K562 (cell line): ENCODE measurements around the gene LONP1. TPM values are rescaled to one million over a fixed set of nuclear protein-coding genes. Genes with fewer than 3 reads are reported as not detected.
A peak's percentile ranks its signal among the peaks of the same experiment; 100 is the strongest.

ENCODE experiments used
- ATAC-seq: fragments of 200-7000 bp; cut with Tn5 transposase; 3 replicates; pipeline ENCODE4 v1.9.1; 2020; ENCODE audit warnings: moderate library complexity
- BruUV-seq: library from RNA; stranded (reverse); fragments of 400-500 nt; replicated peaks from 2 replicates; lab custom pipeline; 2021; lab: Mats Ljungman, UMichigan
- CTCF ChIA-PET: fragments of 300-600 bp; formaldehyde crosslinking; extraction: SDS; loops from one replicate; lab custom pipeline; 2021; ENCODE audit warnings: low intra/inter-chr PET ratio; lab: Yijun Ruan, JAX
- POLR2A ChIA-PET: fragments of 300-600, 350-650 bp; sonication (Branson Sonifier 250); formaldehyde crosslinking; extraction: SDS; loops from one replicate; lab custom pipeline; 2021; ENCODE audit warnings: antibody characterized with exemption, inconsistent platforms; lab: Yijun Ruan, JAX
- DNase-seq, 4 experiments: peaks; one replicate each; pipeline versions ENCODE4 v3.0.0 to v3.0.0-alpha.2; 2011 to 2018; ENCODE audit warnings: low spot score in 3 of 4, mixed read lengths in 3 of 4; ENCODE audit errors: extremely low read depth in 1 of 4
- FAIRE-seq: peaks from 2 replicates; lab custom pipeline; 2011; peaks lifted over from hg19 to GRCh38; lab: Jason Lieb, UNC
- H2AFZ ChIP-seq: 2 replicates; pipeline ENCODE4 v1.6.0; 2011; ENCODE audit warnings: low read depth, low read length, control low read depth, inconsistent platforms
- H3K27ac ChIP-seq: fragments of 200-600 bp; 3 replicates; pipeline ENCODE4 v1.8.0; 2011; ENCODE audit warnings: low read depth, mild to moderate bottlenecking, control low read depth, inconsistent platforms, low read length, moderate library complexity, mixed read lengths; ENCODE audit errors: extremely low read depth
- H3K27me3 ChIP-seq, 2 experiments: fragments of 300-600 bp in 1 of 2; 2 replicates in 1 of 2; 3 replicates in 1 of 2; pipeline versions ENCODE4 v1.6.0 to v1.8.0; 2011; ENCODE audit warnings: inconsistent platforms in 2 of 2, low read length in 2 of 2, mild to moderate bottlenecking in 1 of 2, mixed read lengths in 1 of 2, moderate library complexity in 1 of 2; ENCODE audit not compliant: control insufficient read depth in 2 of 2, insufficient read depth in 2 of 2
- H3K36me3 ChIP-seq: fragments of 300-600 bp; 3 replicates; pipeline ENCODE4 v1.8.0; 2011; ENCODE audit warnings: mild to moderate bottlenecking, low read length, inconsistent platforms; ENCODE audit not compliant: control insufficient read depth, insufficient read depth
- H3K4me1 ChIP-seq, 2 experiments: fragments of 200-600 bp in 1 of 2; replicated peaks in 1 of 2; 2 replicates in 1 of 2; 3 replicates in 1 of 2; pipeline versions ENCODE4 v1.5.1 to v1.8.0; 2011; ENCODE audit warnings: inconsistent platforms in 2 of 2, low read length in 2 of 2, mild to moderate bottlenecking in 1 of 2, mixed read lengths in 1 of 2, moderate library complexity in 1 of 2; ENCODE audit not compliant: control insufficient read depth in 2 of 2, insufficient read depth in 2 of 2
- H3K4me2 ChIP-seq: 2 replicates; pipeline ENCODE4 v1.6.1; 2011; ENCODE audit warnings: low read length, control low read depth, inconsistent platforms, mixed read lengths; ENCODE audit not compliant: insufficient read depth
- H3K4me3 ChIP-seq: fragments of 200-600 bp; sonication (generic), shearing (Covaris generic); 2 replicates; pipeline ENCODE4 v1.5.1; 2016; ENCODE audit warnings: control low read depth, inconsistent platforms
- H3K79me2 ChIP-seq: fragments of 200-600 bp; 3 replicates; pipeline ENCODE4 v1.8.0; 2011; ENCODE audit warnings: low read length, inconsistent platforms; ENCODE audit not compliant: control insufficient read depth, insufficient read depth
- H3K9ac ChIP-seq, 2 experiments: 2 replicates each; pipeline versions ENCODE4 v1.6.0 to v1.6.1; 2011; ENCODE audit warnings: low read depth in 2 of 2, low read length in 2 of 2, control low read depth in 1 of 2, inconsistent platforms in 1 of 2, mild to moderate bottlenecking in 1 of 2, mixed read lengths in 1 of 2; ENCODE audit not compliant: insufficient read depth in 1 of 2
- H3K9me1 ChIP-seq: one replicate; pipeline ENCODE4 v1.6.0; 2011; ENCODE audit warnings: inconsistent platforms, mild to moderate bottlenecking, low read length, moderate library complexity; ENCODE audit not compliant: control insufficient read depth, insufficient read depth
- H3K9me3 ChIP-seq: replicated peaks from 2 replicates; pipeline ENCODE4 v1.5.1; 2011; ENCODE audit warnings: low read depth, low read length, inconsistent platforms; ENCODE audit not compliant: control insufficient read depth, insufficient read depth
- H4K20me1 ChIP-seq: replicated peaks from 2 replicates; pipeline ENCODE4 v1.6.1; 2011; ENCODE audit warnings: low read length, inconsistent platforms, mixed read lengths; ENCODE audit not compliant: control insufficient read depth, insufficient read depth
- CAMTA2 ChIP-seq: fragments of 250-450 bp; sonication (Bioruptor Pico); conservative IDR thresholded peaks from 2 replicates; pipeline ENCODE4 v1.5.1; 2022
- ERF ChIP-seq: fragments of 450-650 bp; formaldehyde crosslinking; IDR thresholded peaks from 2 replicates; pipeline ENCODE4 v1.4.0; 2020; ENCODE audit warnings: mild to moderate bottlenecking, mixed read lengths
- OTX1 ChIP-seq: fragments of 450-650 bp; formaldehyde crosslinking; IDR thresholded peaks from 2 replicates; pipeline ENCODE4 v1.4.0; 2022; ENCODE audit warnings: mild to moderate bottlenecking
- POLR2AphosphoS2 ChIP-seq: IDR thresholded peaks from 2 replicates; pipeline ENCODE4 v1.6.1; 2012; ENCODE audit warnings: low read length, improper control_type of control experiment
- SPI1 ChIP-seq: IDR thresholded peaks from 2 replicates; pipeline ENCODE4 v1.6.1; 2011; ENCODE audit warnings: low read depth, low read length, control low read depth, borderline replicate concordance
- ZNF316 ChIP-seq: fragments of 450-650 bp; IDR thresholded peaks from 2 replicates; pipeline ENCODE4 v1.6.1; 2016
- ZNF696 ChIP-seq: fragments of 250-450 bp; sonication (Bioruptor Pico); conservative IDR thresholded peaks from 2 replicates; pipeline ENCODE4 v1.4.0; 2020; ENCODE audit warnings: mild to moderate bottlenecking, moderate library complexity
- WGBS: fragments of 100-300 bp; shearing (Covaris generic); methylation state at CpG from one replicate; pipeline ENCODE4 v1.1.6; 2016; ENCODE audit warnings: low coverage, mixed read lengths; ENCODE audit not compliant: insufficient coverage; ENCODE audit errors: missing lambda C conversion rate; 5-methylcytosine and 5-hydroxymethylcytosine counted together
- in situ Hi-C: fragments of 300-500 bp; cut with MboI; formaldehyde crosslinking; loops from 4 replicates; pipeline ENCODE4 v1.15.0; 2018; ENCODE audit warnings: inconsistent platforms, mixed read lengths
- intact Hi-C: fragments of 100-400 bp; cut with micrococcal nuclease; formaldehyde crosslinking; loops from 2 replicates; pipeline ENCODE4 v1.14.2; 2022
- polyA plus RNA-seq, 8 experiments: library from polyadenylated mRNA; depleted of rRNA in 4 of 8; stranded (reverse) in 5 of 8; unstranded in 3 of 8; fragments of >200 nt; fragmentation: Nextera tagmentation in 2 of 8; fragmentation: Illumina TruSeq in 1 of 8; extraction: Ambion mirVana in 2 of 8; extraction: Trizol in 1 of 8; gene quantifications; 2 replicates each; pipeline versions ENCODE4 v1.2.1 to v1.2.3, GENCODE V29; 2011 to 2014; ENCODE audit warnings: inconsistent platforms in 1 of 8, missing spikeins in 1 of 8
- total RNA-seq, 7 experiments: library from RNA; depleted of rRNA in 6 of 7; stranded (reverse); fragments of >200 nt in 6 of 7; fragmentation: Illumina TruSeq in 2 of 7; extraction: Trizol in 2 of 7; gene quantifications; 2 replicates each; pipeline versions ENCODE4 v1.2.1 to v1.2.3, GENCODE V29; 2011 to 2021; ENCODE audit warnings: low replicate concordance in 1 of 7
- TF ChIP-seq, protein P1 (sequence below): fragments of 450-650 bp; IDR thresholded peaks from 2 replicates; pipeline ENCODE4 v1.6.1; 2016; ENCODE audit warnings: borderline replicate concordance

The LONP1 gene
- total and polyA plus RNA-seq, 9 of the 15 experiments (the other 6 are each of a cell fraction or from before 2014, with no cell fraction given): 1.1 to 238 (median 84.5) TPM

DNA sequence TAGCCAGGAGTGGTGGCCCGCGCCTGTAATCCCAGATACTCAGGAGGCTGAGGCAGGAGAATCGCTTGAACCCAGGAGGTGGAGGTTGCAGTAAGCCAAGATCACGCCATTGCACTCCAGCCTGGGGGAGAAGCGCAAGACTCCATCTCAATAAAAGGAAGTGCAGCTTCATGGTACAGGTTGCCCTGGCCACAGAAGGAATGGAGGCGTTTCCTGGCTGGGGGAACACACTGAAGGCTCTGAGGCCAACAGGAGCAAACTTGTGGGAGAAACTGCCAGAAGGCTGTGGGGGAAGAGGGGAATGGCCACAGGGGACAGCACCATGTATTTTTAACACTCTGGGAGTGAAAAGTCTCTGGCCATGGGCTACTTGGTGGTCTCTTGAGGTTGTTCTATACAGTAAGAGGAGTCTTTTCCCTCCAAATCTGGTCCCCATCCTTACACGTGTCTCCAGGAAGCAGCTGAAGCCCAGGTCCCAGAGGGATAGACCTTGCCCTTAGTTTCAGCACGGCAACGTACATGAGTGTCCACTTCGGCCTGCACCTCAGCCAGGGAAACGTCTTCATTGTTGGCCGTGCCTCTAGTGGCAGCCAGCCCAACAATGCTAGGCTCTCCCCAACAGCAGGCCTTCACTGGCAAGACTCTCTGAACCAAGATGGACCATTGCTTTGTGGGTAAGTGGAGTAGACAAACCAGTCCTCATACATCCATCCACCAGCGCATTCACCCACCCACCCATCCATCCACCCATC, 47.1 kb downstream of the LONP1 start:
- Histone ChIP-seq H3K27ac (no peak overlapping the region), H3K9ac (no peak overlapping the region), H3K9me1 (no peaks in the 10 kb centered on the region), H3K4me1 (peaks cover 10 to 29% of the 10 kb centered on the region in 2 experiments; a peak in 4 of 5 replicates), H3K27me3 (no peaks in the 10 kb centered on the region), H3K4me3 (no peak overlapping the region), H3K4me2 (no peak overlapping the region)
- ChIA-PET CTCF (no interaction called here), POLR2A (interaction anchor here (0.7 to 2.5 kb wide), 3 partner anchors 14 to 51 kb away, joined by 3 to 8 read pairs (median 4); partner anchors contain the start of genes RPL36, SAFB and SAFB2)
- WGBS: 67% methylated on average over 12 of the region's 13 CpGs
- in situ Hi-C loops: no loop called here
- ATAC-seq: no peak
- no peak for TF ChIP-seq OTX1 (CRISPR knock-in tag)
- no peak for TF ChIP-seq POLR2AphosphoS2
- no peak for TF ChIP-seq CAMTA2 (CRISPR knock-in tag)
- TF ChIP-seq ZNF696 (CRISPR knock-in tag): no peak
- no peak for TF ChIP-seq ZNF316
- TF ChIP-seq SPI1: peak; percentile 23; the same call in 1 of the 2 replicates
- TF ChIP-seq, protein P1, sequence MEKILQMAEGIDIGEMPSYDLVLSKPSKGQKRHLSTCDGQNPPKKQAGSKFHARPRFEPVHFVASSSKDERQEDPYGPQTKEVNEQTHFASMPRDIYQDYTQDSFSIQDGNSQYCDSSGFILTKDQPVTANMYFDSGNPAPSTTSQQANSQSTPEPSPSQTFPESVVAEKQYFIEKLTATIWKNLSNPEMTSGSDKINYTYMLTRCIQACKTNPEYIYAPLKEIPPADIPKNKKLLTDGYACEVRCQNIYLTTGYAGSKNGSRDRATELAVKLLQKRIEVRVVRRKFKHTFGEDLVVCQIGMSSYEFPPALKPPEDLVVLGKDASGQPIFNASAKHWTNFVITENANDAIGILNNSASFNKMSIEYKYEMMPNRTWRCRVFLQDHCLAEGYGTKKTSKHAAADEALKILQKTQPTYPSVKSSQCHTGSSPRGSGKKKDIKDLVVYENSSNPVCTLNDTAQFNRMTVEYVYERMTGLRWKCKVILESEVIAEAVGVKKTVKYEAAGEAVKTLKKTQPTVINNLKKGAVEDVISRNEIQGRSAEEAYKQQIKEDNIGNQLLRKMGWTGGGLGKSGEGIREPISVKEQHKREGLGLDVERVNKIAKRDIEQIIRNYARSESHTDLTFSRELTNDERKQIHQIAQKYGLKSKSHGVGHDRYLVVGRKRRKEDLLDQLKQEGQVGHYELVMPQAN: no peak
- TF ChIP-seq ERF: no peak
- TF ChIP-seq, all 486 proteins: peak for 1
- H3K79me2 ChIP-seq: no peaks in the 10 kb centered on the region
- no peaks in the 10 kb centered on the region; the same call in 1 of the 2 replicates for H4K20me1 ChIP-seq
- no peak overlapping the region for H2AFZ ChIP-seq
- H3K9me3 ChIP-seq: no peaks in the 10 kb centered on the region
- peaks cover 26% of the 10 kb centered on the region; the same call in 2 of the 3 replicates for H3K36me3 ChIP-seq
- DNase-seq (no peak), FAIRE-seq (peak; percentile 67)
- no TSS peak for BruUV-seq
- intact Hi-C loops: no loop called here
